ENCODE results near the gene TP53BP1.

DNA sequence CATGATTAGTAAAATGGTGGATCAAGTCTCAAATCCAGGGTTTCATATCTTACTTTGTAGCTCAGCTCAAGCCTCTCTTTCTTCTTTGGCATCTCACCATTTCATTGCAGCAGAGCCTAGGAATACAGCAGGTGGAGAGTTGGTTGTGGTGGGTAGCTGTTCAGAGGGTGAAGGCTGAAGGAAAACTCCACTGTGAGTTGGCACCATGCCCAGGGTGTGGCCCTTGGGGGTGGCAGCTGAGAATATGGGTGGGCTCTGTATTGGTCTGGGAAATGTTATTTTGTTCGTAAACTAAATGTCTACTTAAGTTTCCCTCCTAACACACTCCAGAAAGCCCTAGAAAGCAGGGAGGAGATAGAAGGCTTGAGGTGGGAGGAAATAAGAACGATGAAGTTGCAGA, 22.8 kb upstream of the TP53BP1 start:
- no peak for TF ChIP-seq POLR2A (IDR thresholded peaks at IDR 0.05; ENCODE audit: low read depth, low read length)
- no peak for TF ChIP-seq POLR2AphosphoS5 (IDR thresholded peaks at IDR 0.05; ENCODE audit: low read depth, low read length)
- TF ChIP-seq TAF1 (IDR thresholded peaks at IDR 0.05; ENCODE audit: borderline replicate concordance, low read depth, low read length): no peak
